Stimulated activated naive CD8-positive, alpha-beta T cell treated with anti-CD3 and anti-CD28 coated beads, Interleukin-15, Interleukin-2, amounts not matched to agents 100 ng/mL and 50 ng/mL, for 24 hours (primary cell): ENCODE measurements around the gene CRYZL1.

ENCODE experiments used
- H3K27ac Mint-ChIP-seq: one replicate; pipeline ENCODE4 v1.8.0; 2021; ENCODE audit warnings: mild to moderate bottlenecking, mixed read lengths
- H3K27me3 Mint-ChIP-seq: one replicate; pipeline ENCODE4 v1.8.0; 2021; ENCODE audit warnings: mixed read lengths
- H3K36me3 Mint-ChIP-seq: one replicate; pipeline ENCODE4 v1.8.0; 2021; ENCODE audit warnings: low read depth, mixed read lengths
- H3K4me1 Mint-ChIP-seq: one replicate; pipeline ENCODE4 v1.8.0; 2021; ENCODE audit warnings: low read depth, mixed read lengths
- H3K4me3 Mint-ChIP-seq: one replicate; pipeline ENCODE4 v1.8.0; 2021; ENCODE audit warnings: mild to moderate bottlenecking, mixed read lengths
- H3K9me3 Mint-ChIP-seq: one replicate; pipeline ENCODE4 v1.8.0; 2021; ENCODE audit warnings: mixed read lengths

CRYZL1 gene

DNA sequence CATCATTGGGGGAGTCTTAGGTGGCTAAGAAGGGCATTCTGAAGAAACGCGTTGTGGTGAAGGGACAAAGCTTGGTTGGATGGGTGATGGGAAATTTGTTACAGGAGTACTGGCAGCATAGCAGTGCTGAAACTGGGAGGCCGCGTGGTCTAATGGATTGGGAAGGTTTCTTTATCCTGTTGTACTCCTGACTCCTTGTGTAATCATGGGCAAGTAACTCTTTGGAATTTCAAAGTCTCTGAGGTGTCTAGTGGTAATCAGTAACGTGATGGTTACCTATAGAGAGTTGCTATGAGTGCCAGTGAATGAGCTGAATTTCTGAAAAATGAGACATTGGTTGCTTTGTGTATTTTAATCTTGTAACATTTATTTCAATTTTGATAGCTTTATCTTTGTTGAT, 71.5 kb downstream of the CRYZL1 start:
- Mint-ChIP-seq H3K9me3 (no peaks in the 10 kb centered on the region), H3K4me3 (no peak overlapping the region), H3K27ac (peak overlapping the region; percentile 39), H3K27me3 (no peaks in the 10 kb centered on the region), H3K4me1 (peaks cover 23% of the 10 kb centered on the region), H3K36me3 (peaks cover 69% of the 10 kb centered on the region)

DNA sequence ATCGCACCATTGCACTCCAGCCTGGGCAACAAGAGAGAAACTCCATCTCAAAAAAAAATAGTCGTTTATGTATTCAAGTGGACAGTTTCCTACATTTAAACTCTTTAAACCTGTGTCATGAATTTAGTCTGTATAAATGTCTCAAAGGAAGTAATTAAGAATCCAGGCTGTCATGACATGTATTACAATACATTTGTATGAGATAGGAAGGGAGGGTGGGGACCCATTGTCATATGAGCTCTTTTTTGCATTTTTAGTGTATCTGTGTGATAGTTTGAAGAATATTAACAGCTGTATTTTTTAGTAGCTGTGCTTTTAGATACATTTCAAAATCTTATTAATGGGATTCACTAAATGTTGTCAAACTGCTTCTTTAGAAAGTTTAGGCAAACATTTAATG, 73.1 kb downstream of the CRYZL1 start:
- Mint-ChIP-seq H3K36me3 (peaks cover 66% of the 10 kb centered on the region), H3K4me3 (no peak overlapping the region), H3K27ac (no peak overlapping the region), H3K9me3 (no peaks in the 10 kb centered on the region), H3K27me3 (no peaks in the 10 kb centered on the region), H3K4me1 (peaks cover 23% of the 10 kb centered on the region)

DNA sequence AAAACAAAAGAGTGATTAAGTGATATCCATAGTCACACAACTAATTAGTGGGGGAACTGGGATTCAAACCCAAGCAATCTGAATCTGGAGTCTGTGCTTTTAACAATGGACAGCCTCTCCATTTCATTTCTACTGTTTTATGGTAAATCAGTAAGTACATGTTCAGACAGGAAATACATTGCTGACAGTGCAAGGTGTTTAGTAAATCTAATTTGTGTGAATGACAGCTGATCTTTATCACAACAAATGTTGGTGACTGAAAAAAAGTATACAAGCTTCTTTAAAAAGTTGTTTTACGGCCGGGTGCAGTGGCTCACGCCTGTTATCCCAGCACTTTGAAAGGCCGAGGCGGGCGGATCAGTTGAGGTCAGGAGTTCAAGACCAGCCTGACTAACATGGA, 73.6 kb downstream of the CRYZL1 start:
- no peaks in the 10 kb centered on the region for H3K9me3 Mint-ChIP-seq
- H3K4me3 Mint-ChIP-seq = no peak overlapping the region
- H3K4me1 Mint-ChIP-seq = peaks cover 26% of the 10 kb centered on the region
- no peaks in the 10 kb centered on the region for H3K27me3 Mint-ChIP-seq
- no peak overlapping the region for H3K27ac Mint-ChIP-seq
- peaks cover 68% of the 10 kb centered on the region for H3K36me3 Mint-ChIP-seq

DNA sequence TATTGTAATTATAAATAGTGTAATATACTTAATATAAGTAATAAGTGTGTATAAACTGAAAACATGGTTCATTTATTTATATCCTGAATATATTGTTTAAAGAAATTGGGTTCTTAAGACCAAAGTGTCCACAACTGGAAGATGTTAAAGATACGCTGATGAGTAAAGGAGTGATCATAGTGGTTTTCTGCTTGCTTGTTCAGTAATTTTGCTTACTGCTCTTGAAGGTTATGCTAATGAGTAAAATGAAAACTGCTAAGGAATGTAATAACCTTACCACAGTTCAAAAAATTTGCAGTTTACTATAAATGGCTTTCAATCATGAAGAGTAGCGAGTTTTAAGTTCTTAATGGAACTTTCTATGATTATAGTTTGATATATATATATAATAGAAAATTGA, 75.0 kb downstream of the CRYZL1 start:
- Mint-ChIP-seq H3K4me1 (peaks cover 31% of the 10 kb centered on the region), H3K4me3 (no peak overlapping the region), H3K36me3 (peaks cover 66% of the 10 kb centered on the region), H3K27ac (no peak overlapping the region), H3K9me3 (no peaks in the 10 kb centered on the region), H3K27me3 (no peaks in the 10 kb centered on the region)

DNA sequence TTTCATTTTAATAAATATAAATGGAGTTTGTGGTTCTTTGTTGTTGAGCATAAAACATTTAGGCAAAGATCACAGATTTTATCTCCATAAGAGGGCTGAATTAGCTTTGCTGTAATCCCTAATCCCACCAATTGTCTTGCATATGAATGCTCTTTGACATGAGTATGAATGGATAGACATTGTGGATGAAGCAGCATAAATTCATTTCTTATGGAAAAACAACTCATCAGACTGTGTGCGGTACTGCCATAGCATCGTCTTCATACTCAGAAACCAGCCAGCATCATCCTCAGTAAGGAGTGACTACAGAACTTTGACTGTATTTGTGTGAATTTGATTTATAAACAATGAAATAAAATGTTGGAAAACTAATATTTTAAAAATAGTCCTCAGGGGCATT, 79.2 kb downstream of the CRYZL1 start:
- no peaks in the 10 kb centered on the region for H3K27me3 Mint-ChIP-seq
- H3K9me3 Mint-ChIP-seq = no peaks in the 10 kb centered on the region
- peaks cover 51% of the 10 kb centered on the region for H3K4me1 Mint-ChIP-seq
- H3K27ac Mint-ChIP-seq = no peak overlapping the region
- no peak overlapping the region for H3K4me3 Mint-ChIP-seq
- H3K36me3 Mint-ChIP-seq = peaks cover 77% of the 10 kb centered on the region

DNA sequence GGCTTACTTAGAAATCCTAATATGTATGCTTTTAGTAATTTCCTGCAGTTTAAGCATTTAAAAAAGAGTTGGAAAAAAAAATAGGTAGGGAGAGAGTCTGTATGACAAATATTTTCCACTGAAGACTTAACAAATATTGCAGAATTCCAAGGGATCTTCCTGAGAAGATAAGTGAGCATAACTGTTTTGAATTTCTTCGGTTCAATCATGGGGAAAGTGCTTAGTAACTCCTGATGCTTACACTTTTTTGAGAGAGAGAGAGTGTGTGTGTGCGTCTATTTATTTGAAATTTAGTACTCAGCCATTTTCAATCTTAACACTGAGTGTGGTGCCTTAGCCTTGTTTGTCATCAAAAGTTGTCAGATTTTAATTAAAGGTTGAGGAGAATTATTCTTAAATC, 80.2 kb downstream of the CRYZL1 start:
- Mint-ChIP-seq H3K27ac (peak overlapping the region; percentile 63), H3K4me1 (peaks cover 61% of the 10 kb centered on the region), H3K9me3 (no peaks in the 10 kb centered on the region), H3K27me3 (no peaks in the 10 kb centered on the region), H3K36me3 (peaks cover 78% of the 10 kb centered on the region), H3K4me3 (no peak overlapping the region)

DNA sequence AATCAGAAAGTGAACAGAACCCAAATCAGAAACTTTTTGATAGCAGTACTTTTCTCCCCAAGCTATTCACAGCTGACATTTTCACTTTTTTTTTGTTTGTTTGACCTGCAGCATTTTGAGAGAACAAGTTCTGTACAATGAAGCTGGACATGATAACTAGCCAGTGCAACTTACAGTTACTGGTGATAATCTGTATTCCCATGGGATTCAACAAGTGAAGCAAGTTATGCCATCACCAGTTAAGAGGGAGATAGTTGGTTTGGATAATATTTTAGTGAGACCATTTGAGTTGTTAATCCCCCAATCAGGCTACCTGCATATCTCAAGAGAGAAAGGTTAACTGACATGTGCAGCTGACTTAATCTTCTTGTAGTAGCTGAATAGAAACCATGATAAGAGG, 80.6 kb downstream of the CRYZL1 start:
- H3K27me3 Mint-ChIP-seq = no peaks in the 10 kb centered on the region
- peak overlapping the region; percentile 63 for H3K27ac Mint-ChIP-seq
- no peaks in the 10 kb centered on the region for H3K9me3 Mint-ChIP-seq
- H3K4me3 Mint-ChIP-seq = no peak overlapping the region
- H3K36me3 Mint-ChIP-seq = peaks cover 82% of the 10 kb centered on the region
- H3K4me1 Mint-ChIP-seq = peaks cover 61% of the 10 kb centered on the region

DNA sequence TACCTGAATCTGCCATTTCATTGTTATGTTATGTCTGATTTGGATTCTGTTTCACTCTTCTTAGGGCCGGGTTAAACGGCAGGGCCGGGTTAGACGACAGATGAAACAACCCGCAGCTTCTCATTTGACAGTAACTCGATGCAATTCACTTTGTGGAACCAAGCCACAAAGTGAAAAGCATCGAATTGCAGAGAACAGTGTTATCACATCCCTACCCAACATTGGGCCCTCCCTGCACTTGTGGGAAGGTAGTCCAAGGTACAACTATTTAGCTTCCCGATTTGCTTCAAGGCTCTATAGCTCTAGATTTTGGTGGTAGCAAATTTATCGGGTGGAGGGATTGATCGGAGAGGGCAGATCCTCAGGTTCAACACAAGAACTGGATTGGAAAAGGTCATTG, 81.7 kb downstream of the CRYZL1 start:
- Mint-ChIP-seq H3K9me3 (no peaks in the 10 kb centered on the region), H3K36me3 (peaks cover 92% of the 10 kb centered on the region), H3K4me3 (no peak overlapping the region), H3K27ac (peak overlapping the region; percentile 36), H3K27me3 (no peaks in the 10 kb centered on the region), H3K4me1 (peaks cover 70% of the 10 kb centered on the region)

DNA sequence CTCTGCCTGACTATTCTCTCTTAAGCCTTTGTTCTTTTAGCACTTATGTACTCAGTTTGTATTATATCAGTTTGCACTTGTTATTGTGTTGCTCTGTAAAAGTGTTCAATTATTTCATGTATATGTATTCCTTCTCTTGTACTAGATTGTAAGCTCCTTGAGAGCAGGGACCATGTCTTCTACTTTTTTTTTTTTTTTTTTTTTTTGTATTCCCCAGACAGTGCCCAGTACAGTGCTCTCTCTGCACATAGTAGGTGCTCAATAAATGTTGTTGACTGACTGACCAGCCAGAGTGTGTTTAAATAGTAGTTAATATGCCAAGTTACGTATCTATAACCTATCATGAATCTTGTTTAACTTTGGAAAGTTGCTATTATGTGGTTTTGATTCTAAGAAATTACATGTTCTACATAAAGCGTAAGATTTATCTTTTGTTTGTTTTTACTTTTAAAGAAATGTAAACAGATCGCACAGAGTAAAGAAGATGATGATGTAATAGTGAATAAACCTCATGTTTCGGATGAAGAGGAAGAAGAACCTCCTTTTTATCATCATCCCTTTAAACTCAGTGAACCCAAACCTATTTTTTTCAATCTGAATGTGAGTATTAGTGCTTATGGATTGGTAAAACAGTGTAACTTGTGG, 82.6 kb downstream of the CRYZL1 start:
- no peak overlapping the region for H3K4me3 Mint-ChIP-seq
- H3K27ac Mint-ChIP-seq = peak overlapping the region; percentile 34
- peaks cover 79% of the 10 kb centered on the region for H3K4me1 Mint-ChIP-seq
- peaks cover 95% of the 10 kb centered on the region for H3K36me3 Mint-ChIP-seq
- H3K27me3 Mint-ChIP-seq = no peaks in the 10 kb centered on the region
- H3K9me3 Mint-ChIP-seq = no peaks in the 10 kb centered on the region

DNA sequence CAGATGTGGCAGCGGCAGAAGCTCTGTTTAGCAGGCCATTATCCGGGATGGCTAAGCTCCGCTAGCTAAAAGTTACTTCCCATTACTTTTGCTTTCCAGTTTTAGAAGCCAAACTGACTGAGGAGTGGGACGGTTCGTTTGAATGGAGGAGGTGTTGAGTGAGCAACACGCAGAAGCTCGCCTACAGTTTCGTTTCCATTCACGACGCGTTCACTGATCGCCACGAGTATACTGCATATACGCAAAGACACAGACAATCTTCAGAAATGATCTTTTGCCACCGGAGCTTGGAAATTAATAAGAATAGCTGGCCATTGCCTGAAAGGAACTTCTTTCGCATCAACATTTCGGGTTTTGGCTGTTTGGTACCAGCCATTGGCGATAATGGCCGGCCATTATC, 84.1 kb downstream of the CRYZL1 start:
- peaks cover 86% of the 10 kb centered on the region for H3K4me1 Mint-ChIP-seq
- peaks cover 94% of the 10 kb centered on the region for H3K36me3 Mint-ChIP-seq
- no peak overlapping the region for H3K4me3 Mint-ChIP-seq
- no peak overlapping the region for H3K27ac Mint-ChIP-seq
- H3K9me3 Mint-ChIP-seq = no peaks in the 10 kb centered on the region
- no peaks in the 10 kb centered on the region for H3K27me3 Mint-ChIP-seq

DNA sequence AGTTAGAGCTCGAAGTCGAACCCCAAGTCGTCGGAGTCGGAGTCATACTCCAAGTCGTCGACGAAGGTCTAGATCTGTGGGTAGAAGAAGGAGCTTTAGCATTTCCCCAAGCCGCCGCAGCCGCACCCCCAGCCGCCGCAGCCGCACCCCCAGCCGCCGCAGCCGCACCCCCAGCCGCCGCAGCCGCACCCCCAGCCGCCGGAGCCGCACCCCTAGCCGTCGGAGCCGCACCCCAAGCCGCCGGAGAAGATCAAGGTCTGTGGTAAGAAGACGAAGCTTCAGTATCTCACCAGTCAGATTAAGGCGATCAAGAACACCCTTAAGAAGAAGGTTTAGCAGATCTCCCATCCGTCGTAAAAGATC, 86.6 kb downstream of the CRYZL1 start:
- H3K9me3 Mint-ChIP-seq = no peaks in the 10 kb centered on the region
- peaks cover 92% of the 10 kb centered on the region for H3K36me3 Mint-ChIP-seq
- H3K4me1 Mint-ChIP-seq = peaks cover 70% of the 10 kb centered on the region
- H3K27me3 Mint-ChIP-seq = no peaks in the 10 kb centered on the region
- peak overlapping the region; percentile 51 for H3K4me3 Mint-ChIP-seq
- H3K27ac Mint-ChIP-seq = no peak overlapping the region

DNA sequence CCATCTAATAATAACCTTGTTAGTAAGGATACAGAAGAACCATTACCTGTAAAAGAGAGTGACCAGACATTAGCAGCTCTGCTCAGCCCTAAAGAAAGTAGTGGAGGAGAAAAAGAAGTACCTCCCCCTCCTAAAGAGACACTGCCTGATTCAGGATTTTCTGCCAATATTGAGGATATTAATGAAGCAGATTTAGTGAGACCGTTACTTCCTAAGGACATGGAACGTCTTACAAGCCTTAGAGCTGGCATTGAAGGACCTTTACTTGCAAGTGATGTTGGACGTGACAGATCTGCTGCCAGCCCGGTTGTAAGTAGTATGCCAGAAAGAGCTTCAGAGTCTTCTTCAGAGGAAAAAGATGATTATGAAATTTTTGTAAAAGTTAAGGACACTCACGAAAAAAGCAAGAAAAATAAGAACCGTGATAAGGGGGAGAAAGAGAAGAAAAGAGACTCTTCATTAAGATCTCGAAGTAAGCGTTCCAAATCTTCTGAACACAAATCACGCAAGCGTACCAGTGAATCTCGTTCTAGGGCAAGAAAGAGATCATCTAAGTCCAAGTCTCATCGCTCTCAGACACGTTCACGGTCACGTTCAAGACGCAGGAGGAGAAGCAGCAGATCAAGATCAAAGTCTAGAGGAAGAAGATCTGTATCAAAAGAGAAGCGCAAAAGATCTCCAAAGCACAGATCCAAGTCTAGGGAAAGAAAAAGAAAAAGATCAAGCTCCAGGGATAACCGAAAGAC, 87.1 kb downstream of the CRYZL1 start:
- Mint-ChIP-seq H3K9me3 (no peaks in the 10 kb centered on the region), H3K4me3 (peak overlapping the region; percentile 35), H3K27me3 (no peaks in the 10 kb centered on the region), H3K4me1 (peaks cover 71% of the 10 kb centered on the region), H3K27ac (peak overlapping the region; percentile 34), H3K36me3 (peaks cover 92% of the 10 kb centered on the region)

DNA sequence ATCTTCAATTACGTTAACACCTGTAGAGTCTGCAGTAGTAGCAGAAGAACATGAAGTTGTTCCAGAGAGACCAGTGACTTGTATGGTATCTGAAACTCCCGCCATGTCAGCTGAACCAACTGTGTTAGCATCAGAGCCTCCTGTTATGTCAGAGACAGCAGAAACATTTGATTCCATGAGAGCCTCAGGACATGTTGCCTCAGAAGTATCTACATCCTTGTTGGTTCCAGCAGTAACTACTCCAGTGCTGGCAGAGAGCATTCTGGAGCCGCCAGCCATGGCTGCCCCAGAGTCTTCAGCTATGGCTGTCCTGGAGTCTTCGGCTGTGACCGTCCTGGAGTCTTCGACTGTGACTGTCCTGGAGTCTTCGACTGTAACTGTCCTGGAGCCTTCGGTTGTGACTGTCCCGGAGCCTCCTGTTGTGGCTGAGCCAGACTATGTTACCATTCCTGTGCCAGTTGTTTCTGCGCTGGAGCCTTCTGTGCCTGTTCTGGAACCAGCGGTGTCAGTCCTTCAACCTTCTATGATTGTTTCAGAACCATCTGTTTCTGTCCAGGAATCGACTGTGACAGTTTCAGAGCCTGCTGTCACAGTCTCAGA, 88.4 kb downstream of the CRYZL1 start:
- no peak overlapping the region for H3K27ac Mint-ChIP-seq
- peaks cover 92% of the 10 kb centered on the region for H3K36me3 Mint-ChIP-seq
- H3K4me3 Mint-ChIP-seq = no peak overlapping the region
- no peaks in the 10 kb centered on the region for H3K9me3 Mint-ChIP-seq
- H3K27me3 Mint-ChIP-seq = no peaks in the 10 kb centered on the region
- H3K4me1 Mint-ChIP-seq = peaks cover 70% of the 10 kb centered on the region

DNA sequence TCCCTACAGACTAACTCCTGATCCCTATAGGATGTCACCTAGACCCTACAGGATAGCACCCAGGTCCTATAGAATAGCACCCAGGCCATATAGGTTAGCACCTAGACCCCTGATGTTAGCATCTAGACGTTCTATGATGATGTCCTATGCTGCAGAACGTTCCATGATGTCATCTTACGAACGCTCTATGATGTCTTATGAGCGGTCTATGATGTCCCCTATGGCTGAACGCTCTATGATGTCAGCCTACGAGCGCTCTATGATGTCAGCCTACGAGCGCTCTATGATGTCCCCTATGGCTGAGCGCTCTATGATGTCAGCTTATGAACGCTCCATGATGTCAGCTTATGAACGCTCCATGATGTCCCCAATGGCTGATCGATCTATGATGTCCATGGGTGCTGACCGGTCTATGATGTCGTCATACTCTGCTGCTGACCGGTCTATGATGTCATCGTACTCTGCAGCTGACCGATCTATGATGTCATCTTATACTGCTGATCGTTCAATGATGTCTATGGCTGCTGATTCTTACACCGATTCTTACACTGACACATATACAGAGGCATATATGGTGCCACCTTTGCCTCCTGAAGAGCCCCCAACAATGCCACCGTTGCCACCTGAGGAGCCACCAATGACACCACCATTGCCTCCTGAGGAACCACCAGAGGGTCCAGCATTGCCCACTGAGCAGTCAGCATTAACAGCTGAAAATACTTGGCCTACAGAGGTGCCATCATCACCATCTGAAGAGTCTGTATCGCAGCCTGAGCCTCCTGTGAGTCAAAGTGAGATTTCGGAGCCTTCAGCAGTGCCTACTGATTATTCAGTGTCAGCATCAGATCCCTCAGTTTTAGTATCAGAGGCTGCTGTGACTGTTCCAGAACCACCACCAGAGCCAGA, 89.2 kb downstream of the CRYZL1 start:
- H3K9me3 Mint-ChIP-seq = no peaks in the 10 kb centered on the region
- peaks cover 66% of the 10 kb centered on the region for H3K4me1 Mint-ChIP-seq
- H3K4me3 Mint-ChIP-seq = peak overlapping the region; percentile 39
- H3K27ac Mint-ChIP-seq = no peak overlapping the region
- peaks cover 90% of the 10 kb centered on the region for H3K36me3 Mint-ChIP-seq
- H3K27me3 Mint-ChIP-seq = no peaks in the 10 kb centered on the region

DNA sequence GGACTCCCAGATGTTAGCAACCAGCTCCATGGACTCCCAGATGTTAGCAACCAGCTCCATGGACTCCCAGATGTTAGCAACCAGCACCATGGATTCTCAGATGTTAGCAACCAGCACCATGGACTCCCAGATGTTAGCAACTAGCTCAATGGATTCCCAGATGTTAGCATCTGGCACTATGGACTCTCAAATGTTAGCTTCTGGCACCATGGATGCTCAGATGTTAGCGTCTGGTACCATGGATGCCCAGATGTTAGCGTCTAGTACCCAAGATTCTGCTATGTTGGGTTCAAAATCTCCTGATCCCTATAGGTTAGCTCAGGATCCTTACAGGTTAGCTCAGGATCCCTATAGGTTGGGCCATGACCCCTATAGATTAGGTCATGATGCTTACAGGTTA, 89.9 kb downstream of the CRYZL1 start:
- Mint-ChIP-seq H3K36me3 (peaks cover 90% of the 10 kb centered on the region), H3K27ac (no peak overlapping the region), H3K4me3 (no peak overlapping the region), H3K4me1 (peaks cover 59% of the 10 kb centered on the region), H3K27me3 (no peaks in the 10 kb centered on the region), H3K9me3 (no peaks in the 10 kb centered on the region)
